Activated naive CD8-positive, alpha-beta T cell treated with anti-CD3 and anti-CD28 coated beads, Interleukin-2, amount 10 ng/mL, durations not matched to agents 7 days and 5 days (primary cell): ENCODE data around the gene EPHA2. TPM values are rescaled to one million over a fixed set of nuclear protein-coding genes. Genes with fewer than 3 reads are reported as not detected.
A peak's percentile ranks its signal among the peaks of the same experiment; 100 is the strongest.

ENCODE experiments used
- ATAC-seq: fragments of 150-1000 bp; cut with Tn5 transposase; one replicate; pipeline ENCODE4 v1.10.0; 2021; ENCODE audit warnings: low read depth, moderate library complexity
- POLR2A ChIA-PET: fragments of 350-600 bp; sonication (Branson Sonifier 250); formaldehyde crosslinking; loops from one replicate; lab custom pipeline; 2021; ENCODE audit warnings: antibody characterized with exemption; lab: Charles Lee
- DNase-seq: peaks from one replicate; pipeline ENCODE4 v3.0.0; 2021
- H3K27ac Mint-ChIP-seq: one replicate; pipeline ENCODE4 v1.8.0; 2022; ENCODE audit warnings: mild to moderate bottlenecking, mixed read lengths
- H3K27me3 Mint-ChIP-seq: one replicate; pipeline ENCODE4 v1.8.0; 2022; ENCODE audit warnings: mild to moderate bottlenecking, moderate library complexity, mixed read lengths
- H3K36me3 Mint-ChIP-seq: one replicate; pipeline ENCODE4 v1.8.0; 2021; ENCODE audit warnings: mild to moderate bottlenecking, mixed read lengths
- H3K4me1 Mint-ChIP-seq: one replicate; pipeline ENCODE4 v1.8.0; 2021; ENCODE audit warnings: mixed read lengths
- H3K4me3 Mint-ChIP-seq: one replicate; pipeline ENCODE4 v1.8.0; 2022; ENCODE audit warnings: mild to moderate bottlenecking, moderate library complexity, mixed read lengths
- H3K9me3 Mint-ChIP-seq: one replicate; pipeline ENCODE4 v1.8.0; 2021; ENCODE audit warnings: mixed read lengths
- total RNA-seq, 2 experiments: library from RNA; stranded (reverse); gene quantifications; one replicate each; pipeline ENCODE4 v1.2.3, GENCODE V29; 2021

The EPHA2 gene
- total RNA-seq, 2 experiments from 2014 or later, result not detected

DNA sequence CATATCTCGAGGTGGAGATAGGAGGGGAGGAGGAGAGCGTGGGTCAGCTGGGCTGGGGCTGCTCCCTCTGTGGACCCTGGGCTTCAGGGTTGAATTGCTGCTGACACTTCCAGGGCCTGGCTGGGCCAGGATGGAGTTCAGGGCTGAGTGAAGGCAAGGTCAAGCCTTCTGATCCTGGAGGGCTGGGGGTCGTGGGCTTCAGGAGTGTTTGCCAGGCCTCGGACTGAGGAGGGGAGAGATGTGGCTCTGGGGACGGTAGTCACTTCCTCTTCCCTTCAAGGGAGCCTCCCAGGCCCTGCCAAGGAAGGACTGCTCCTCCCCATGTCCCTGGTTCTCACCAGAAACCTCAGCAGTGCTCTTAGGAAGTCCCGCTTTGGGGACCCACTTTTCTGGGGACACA, 70.3 kb downstream of the EPHA2 start:
- Mint-ChIP-seq H3K4me1 (no peaks in the 10 kb centered on the region), H3K27me3 (no peaks in the 10 kb centered on the region), H3K9me3 (no peaks in the 10 kb centered on the region), H3K27ac (no peak overlapping the region), H3K4me3 (no peak overlapping the region), H3K36me3 (no peaks in the 10 kb centered on the region)
- POLR2A ChIA-PET, result interaction anchor here (0.7 kb wide), 1 partner anchor 97 kb away, joined by 3 read pairs; no protein-coding TSS in a partner anchor
- DNase-seq (no peak), ATAC-seq (no peak)

DNA sequence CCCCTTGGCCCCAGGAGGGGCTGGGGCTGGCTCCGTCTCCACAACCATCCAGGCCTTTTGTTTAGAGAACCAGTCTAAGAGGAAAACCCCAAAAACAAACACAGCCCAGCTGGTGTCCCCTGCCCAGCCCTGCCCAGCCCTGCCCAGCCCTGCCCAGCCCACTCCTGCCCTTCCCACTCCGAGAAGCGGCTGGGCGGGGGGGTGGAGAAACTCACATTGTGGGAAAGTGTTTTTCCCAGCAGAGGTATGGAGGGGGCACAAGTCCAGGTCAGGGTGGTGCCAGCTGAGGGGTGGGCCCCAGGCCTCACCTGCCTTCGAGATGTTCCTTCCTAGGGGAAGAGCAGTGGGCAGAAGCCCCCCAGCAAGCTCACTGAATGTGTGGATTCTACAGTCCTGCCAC, 72.4 kb downstream of the EPHA2 start:
- POLR2A ChIA-PET, result no interaction called here
- no peaks in the 10 kb centered on the region for H3K9me3 Mint-ChIP-seq
- no peak for ATAC-seq
- H3K4me1 Mint-ChIP-seq, result peaks cover 6% of the 10 kb centered on the region
- no peaks in the 10 kb centered on the region for H3K27me3 Mint-ChIP-seq
- H3K27ac Mint-ChIP-seq, result no peak overlapping the region
- no peak overlapping the region for H3K4me3 Mint-ChIP-seq
- no peak for DNase-seq
- no peaks in the 10 kb centered on the region for H3K36me3 Mint-ChIP-seq

DNA sequence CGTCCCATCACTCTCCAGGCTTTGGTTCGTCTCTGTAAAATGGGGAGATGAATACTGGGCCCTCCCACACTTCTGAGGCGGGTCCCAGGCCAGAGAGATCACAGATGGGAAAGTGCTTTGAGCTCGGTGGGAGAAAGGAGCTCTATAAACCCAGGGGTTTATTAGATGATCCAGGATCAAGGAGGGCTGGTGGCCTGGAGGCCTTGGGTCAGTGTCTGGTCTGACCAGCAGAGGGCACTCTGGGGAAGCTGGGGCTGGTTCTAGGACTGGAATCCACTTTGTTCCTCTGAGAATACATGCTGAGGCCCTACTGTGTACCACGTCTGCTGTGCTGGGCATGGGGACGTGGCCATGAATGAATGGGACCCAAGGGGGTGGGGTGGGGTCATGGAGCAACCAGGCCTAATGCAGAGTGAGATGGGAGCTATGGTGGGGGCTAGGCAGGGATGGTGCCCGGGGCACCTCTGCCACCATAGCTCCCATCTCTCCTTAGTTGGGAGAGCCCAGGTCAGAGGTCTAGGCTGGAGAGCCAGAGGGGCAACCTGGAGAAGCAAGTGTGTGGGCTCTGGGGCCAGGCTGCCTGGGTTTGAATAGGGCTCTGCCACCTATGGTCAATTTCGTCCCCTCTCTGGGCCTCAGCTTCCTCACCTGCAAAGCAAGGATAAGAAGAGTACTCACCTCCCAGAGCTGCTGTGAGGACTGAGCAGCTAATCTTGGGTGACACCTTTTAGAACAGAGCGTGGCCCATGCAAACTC, 73.4 kb downstream of the EPHA2 start:
- ATAC-seq (no peak), DNase-seq (peak; percentile 76)
- Mint-ChIP-seq H3K4me3 (no peak overlapping the region), H3K36me3 (no peaks in the 10 kb centered on the region), H3K4me1 (peaks cover 8% of the 10 kb centered on the region), H3K27ac (no peak overlapping the region), H3K27me3 (no peaks in the 10 kb centered on the region), H3K9me3 (no peaks in the 10 kb centered on the region)
- POLR2A ChIA-PET, result interaction anchor here (1.4 kb wide), 2 partner anchors 81 to 105 kb away, joined by 5 read pairs; no protein-coding TSS in a partner anchor

DNA sequence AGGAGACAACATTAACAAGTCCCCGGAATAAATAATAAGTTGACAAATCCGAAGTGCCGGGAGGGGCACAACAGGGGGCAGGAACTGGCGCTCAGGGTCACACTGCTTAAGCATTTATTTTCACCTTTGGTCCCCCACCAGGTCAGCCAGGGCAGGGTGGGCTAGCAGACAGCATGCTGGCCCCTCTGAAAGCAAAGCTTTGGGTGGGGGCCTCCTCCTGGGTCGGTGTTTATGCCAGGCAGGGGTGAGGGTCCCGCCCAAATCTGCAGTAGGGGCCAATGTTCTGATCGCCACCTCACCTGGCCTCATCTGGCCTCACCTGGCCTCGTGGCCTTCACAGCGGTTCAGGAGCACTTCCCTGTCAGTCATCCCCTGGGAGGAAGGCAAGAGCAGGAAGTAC, 74.2 kb downstream of the EPHA2 start:
- H3K27ac Mint-ChIP-seq, result no peak overlapping the region
- peaks cover 8% of the 10 kb centered on the region for H3K4me1 Mint-ChIP-seq
- DNase-seq, result no peak
- H3K27me3 Mint-ChIP-seq, result no peaks in the 10 kb centered on the region
- H3K4me3 Mint-ChIP-seq, result no peak overlapping the region
- no peaks in the 10 kb centered on the region for H3K36me3 Mint-ChIP-seq
- POLR2A ChIA-PET, result interaction anchor here (1.4 kb wide), 2 partner anchors 82 to 105 kb away, joined by 5 read pairs; no protein-coding TSS in a partner anchor
- H3K9me3 Mint-ChIP-seq, result no peaks in the 10 kb centered on the region
- ATAC-seq, result no peak

DNA sequence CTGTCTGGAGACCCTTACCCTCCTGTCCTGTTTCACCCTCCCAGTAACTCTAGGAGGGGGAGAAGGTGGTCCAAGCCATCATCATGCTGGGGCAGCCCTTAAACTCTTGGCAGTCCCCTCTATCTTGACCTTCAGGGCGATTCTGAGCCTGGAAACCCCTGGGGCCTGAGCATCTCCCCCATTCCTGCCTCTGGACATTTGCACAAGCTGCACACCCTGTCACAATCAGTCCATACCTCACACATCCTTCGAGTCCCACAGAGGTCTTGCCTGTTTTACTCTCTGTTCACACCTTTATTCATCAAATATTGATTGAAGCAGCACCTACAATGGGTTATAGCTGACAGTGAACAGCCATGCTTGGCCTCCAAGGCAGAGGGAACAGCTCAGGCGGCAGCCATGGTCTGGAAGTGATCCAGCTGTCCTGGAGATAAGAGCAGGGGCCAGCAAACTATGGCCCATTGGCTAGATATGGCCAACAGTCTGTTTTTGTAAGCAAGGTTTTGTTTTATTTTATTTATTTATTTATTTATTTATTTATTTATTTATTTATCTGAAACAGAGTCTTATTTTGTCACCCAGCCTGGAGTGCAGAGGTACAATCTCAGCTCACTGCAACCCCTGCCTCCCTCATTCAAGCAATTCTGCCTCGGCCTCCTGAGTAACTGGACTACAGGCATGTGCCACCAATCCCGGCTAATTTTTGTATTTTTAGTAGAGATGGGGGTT, 75.3 kb downstream of the EPHA2 start:
- Mint-ChIP-seq H3K4me3 (no peak overlapping the region), H3K27me3 (peaks cover 4% of the 10 kb centered on the region), H3K4me1 (peaks cover 8% of the 10 kb centered on the region), H3K9me3 (no peaks in the 10 kb centered on the region), H3K27ac (no peak overlapping the region), H3K36me3 (no peaks in the 10 kb centered on the region)
- POLR2A ChIA-PET, result interaction anchor here (1.8 kb wide), 1 partner anchor 11 kb away, joined by 11 read pairs; no protein-coding TSS in a partner anchor
- ATAC-seq (no peak), DNase-seq (no peak)

DNA sequence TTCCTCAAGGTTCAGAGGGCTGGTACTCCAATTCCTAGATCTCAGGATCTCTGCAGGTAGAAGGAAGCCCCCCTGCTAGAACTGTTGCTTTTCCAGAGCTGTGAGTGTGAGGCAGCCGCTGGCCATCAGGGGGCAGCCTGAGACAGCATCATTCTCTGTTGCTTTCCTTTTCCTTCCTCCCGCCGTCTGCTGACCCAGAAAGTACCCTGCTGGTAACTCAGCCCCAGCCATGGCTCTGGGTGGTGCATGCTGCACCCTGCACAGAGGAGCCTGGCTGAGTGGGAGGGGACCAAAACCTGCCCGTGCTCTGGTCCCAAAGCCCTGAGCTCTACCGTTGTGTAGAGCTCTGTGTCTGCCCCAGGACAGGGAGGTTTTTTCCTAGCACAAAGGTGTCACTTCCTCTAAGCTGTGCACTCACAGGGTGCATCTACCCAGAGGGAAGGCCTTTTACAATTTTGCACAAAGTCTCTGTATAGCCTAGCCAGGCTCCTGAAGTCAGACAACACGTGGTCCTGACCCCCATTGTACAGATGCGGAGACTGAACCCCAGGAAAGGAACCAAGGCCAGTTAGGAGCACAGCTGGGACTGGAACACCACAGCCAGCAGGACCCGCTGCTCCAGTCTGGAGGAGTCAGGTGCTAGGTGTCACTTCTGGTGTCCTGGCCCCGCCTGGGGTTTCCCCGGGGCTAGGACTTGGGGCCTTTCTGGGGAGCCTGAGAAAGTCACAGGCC, 76.8 kb downstream of the EPHA2 start:
- H3K36me3 Mint-ChIP-seq, result no peaks in the 10 kb centered on the region
- peak overlapping the region; percentile 93 for H3K27ac Mint-ChIP-seq
- peaks cover 9% of the 10 kb centered on the region for H3K27me3 Mint-ChIP-seq
- peaks cover 12% of the 10 kb centered on the region for H3K4me1 Mint-ChIP-seq
- DNase-seq, result peak; percentile 85
- H3K4me3 Mint-ChIP-seq, result peak overlapping the region; percentile 80
- peak; percentile 83 for ATAC-seq
- H3K9me3 Mint-ChIP-seq, result no peaks in the 10 kb centered on the region
- POLR2A ChIA-PET, result interaction anchor here (0.9 to 1.8 kb wide), 8 partner anchors 9 to 138 kb away, joined by 3 to 11 read pairs (median 6); no protein-coding TSS in a partner anchor

DNA sequence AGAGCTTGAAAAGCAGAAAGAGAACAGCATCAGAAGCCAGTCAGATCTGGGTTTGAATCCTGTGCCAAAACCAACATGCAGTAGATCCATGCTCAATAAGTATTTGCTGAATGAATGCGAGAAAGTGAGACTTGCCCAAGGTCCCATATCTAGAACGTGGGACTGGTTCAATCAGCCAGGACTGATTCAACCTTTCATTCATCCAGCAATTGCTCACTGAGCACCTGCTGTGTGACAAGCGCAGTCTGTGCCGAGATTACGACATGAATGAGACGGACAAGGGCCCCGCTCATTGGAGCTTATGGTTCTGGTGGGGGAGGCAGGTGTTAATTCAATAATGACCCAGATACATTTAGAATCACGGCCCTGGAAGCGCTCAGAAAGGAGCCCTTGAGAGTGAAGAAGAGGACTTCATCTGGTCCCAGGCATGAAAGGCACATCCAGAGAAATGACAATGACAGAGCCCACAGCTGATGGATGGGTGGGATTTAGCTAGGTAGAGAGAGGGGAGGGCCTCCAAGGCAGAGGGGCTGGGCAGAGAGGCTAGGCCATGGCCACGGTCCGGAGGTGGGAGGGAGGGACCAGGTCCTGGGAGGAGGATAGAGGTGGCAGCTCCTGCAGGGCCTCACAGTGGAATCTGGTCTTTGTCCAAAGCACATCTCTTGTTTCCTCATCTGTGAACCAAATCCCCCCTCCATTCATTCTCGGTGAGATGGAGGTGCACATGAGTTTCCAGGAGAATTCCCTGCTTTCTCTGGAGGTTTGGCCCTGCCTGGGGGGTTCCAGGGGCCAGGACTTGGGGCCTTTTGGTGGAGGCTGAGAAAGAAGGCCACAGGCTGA, 78.2 kb downstream of the EPHA2 start:
- H3K36me3 Mint-ChIP-seq, result no peaks in the 10 kb centered on the region
- peaks cover 18% of the 10 kb centered on the region for H3K27me3 Mint-ChIP-seq
- peaks cover 18% of the 10 kb centered on the region for H3K4me1 Mint-ChIP-seq
- no peak overlapping the region for H3K4me3 Mint-ChIP-seq
- no peak overlapping the region for H3K27ac Mint-ChIP-seq
- no peaks in the 10 kb centered on the region for H3K9me3 Mint-ChIP-seq
- DNase-seq (no peak), ATAC-seq (no peak)
- POLR2A ChIA-PET, result no interaction called here

DNA sequence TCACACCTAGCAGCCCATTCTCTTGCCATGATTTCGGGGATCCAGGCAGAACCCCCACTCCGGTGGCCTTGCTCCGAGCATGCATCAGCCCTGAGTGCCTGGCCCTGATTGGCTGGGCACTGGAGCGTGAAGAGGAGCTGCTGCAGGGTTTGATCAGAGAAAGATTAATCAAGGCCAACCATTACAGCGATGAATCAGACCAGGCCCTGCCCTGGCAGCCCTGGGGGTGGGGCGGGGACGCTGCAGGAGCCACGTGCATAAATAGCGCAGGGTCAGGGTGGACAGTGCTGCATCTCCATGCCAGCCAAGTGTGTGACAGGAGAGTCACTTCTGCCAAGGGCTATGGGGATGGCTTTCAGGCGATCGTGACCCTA, 79.0 kb downstream of the EPHA2 start:
- Mint-ChIP-seq H3K27ac (peak overlapping the region; percentile 38), H3K4me1 (peaks cover 21% of the 10 kb centered on the region), H3K27me3 (peaks cover 24% of the 10 kb centered on the region), H3K9me3 (no peaks in the 10 kb centered on the region), H3K36me3 (no peaks in the 10 kb centered on the region), H3K4me3 (no peak overlapping the region)
- POLR2A ChIA-PET, result no interaction called here
- ATAC-seq (no peak), DNase-seq (no peak)

DNA sequence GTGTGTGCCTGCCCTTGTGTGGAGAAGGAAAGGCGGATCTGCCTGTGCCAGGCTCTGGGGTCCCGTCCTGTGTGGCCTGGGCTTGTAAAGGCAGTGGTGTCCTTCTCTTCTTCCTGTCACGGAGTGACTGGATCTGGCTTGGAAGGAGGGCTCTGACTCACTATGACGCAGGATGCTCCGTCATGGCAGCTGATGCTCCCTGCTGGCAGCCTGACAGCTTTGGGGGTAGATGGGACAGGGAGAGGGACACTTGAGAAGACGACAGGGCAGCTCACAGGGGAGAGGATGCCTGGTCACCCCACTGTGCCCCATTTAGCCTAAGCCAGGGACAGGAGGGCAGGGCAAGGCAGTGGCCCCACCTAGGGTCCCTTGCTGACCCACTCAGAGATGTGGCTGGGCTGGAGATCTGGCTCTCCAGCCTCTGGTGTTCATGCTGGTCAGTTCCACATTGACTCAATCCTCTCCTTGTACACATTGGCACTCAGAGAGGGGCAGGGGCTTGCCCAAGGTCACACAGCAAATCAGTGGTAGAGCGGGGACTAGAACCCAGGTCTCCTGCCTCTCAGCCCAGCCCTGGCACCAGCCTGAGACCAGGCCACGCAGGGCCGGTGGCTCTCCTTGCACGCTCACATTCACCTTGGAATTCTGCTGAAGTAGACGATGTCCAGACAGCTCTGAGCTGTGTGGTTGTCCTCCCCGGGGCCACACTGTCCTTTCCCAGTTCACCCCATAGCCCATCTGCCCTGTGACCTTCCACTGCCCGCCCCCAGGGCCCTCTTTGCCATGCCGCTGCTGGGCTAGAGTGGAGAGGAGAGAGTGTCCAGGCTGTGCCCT, 79.6 kb downstream of the EPHA2 start:
- no peaks in the 10 kb centered on the region for H3K9me3 Mint-ChIP-seq
- H3K36me3 Mint-ChIP-seq, result no peaks in the 10 kb centered on the region
- DNase-seq (no peak), ATAC-seq (no peak)
- H3K4me1 Mint-ChIP-seq, result peaks cover 24% of the 10 kb centered on the region
- peaks cover 26% of the 10 kb centered on the region for H3K27me3 Mint-ChIP-seq
- H3K27ac Mint-ChIP-seq, result peak overlapping the region; percentile 38
- POLR2A ChIA-PET, result no interaction called here
- H3K4me3 Mint-ChIP-seq, result no peak overlapping the region

DNA sequence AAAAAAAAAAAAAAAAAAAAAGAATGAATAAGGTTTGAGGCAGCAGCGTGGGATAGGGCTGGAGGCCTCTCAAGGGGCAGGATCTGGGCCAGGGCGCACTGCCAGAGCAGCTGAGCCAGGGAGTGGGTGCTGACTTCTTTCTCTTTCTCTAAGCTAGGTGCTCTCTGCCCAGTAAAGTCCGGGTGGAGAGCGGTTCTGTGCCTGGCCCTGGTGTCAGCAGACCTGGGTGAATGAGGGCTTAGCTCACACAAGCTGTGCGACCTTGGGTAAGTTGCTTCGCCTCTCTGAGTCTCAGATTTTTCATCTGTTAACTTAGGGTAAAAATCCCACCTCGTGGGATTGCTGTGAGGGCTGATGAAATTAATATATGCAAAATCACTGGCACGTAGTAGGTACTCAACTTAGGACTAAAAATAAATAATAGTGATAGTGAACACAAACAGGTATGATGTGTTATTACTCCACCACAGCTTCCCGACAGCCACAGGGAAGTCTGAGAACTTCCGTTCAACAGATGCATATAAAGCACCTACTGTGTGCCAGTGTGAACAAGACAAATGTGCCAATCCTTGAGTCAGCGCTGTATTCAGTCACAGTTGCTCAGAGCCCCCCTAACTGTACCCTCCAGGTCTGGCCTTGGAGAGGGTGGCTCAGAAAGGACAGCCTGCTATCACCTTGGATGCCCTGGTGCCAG, 80.4 kb downstream of the EPHA2 start:
- Mint-ChIP-seq H3K27ac (no peak overlapping the region), H3K36me3 (no peaks in the 10 kb centered on the region), H3K27me3 (peaks cover 26% of the 10 kb centered on the region), H3K4me1 (peaks cover 30% of the 10 kb centered on the region), H3K4me3 (no peak overlapping the region), H3K9me3 (no peaks in the 10 kb centered on the region)
- POLR2A ChIA-PET, result interaction anchor here (0.8 kb wide), 1 partner anchor 141 kb away, joined by 3 read pairs; no protein-coding TSS in a partner anchor
- DNase-seq (no peak), ATAC-seq (no peak)
